ENCODE results near the gene PAX7.

PAX7 gene

DNA sequence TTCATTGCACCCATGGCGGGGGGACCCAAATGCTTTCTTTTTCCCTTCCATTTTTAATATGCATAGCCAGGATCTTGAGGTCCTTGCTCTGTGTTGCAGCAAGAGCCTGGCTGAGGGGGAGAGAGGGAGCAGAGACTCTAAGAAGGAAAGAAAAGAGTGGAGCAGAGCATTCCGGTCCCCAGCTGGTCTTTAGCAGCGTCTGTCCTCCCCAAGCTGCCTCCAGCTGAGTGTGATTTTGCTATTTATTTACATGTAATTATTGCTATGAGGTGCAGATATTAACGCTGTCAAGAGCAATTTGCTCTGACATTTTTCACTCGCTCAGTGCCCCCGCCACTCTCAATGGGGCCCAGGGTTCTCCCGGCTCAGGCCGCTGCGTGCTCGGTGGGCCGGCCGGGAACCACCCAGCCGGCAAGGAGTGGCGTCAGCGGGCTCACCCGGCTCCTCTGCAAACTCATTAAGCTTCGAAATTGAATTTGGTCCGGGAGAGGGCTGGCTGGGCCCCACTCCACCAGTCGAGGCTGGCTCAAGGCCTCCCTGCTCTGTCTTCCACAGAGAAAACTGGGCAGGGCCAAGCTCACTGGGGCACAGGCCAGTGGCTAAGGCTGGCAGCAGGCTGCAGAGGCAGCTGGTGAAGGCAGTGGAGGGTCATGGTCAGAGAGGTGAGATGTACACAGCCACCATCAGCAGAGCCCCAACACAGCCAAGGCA, 93.2 kb downstream of the PAX7 start:
- Histone ChIP-seq H3K4me3 (ENCODE audit: extremely low read depth, insufficient read depth, low read length, poor library complexity, severe bottlenecking) (no peak overlapping the region), H3K27ac (ENCODE audit: low read depth, low read length, severe bottlenecking) (no peak overlapping the region), H3K4me1 (ENCODE audit: control insufficient read depth, insufficient read depth, low read length, poor library complexity, severe bottlenecking) (no peaks in the 10 kb centered on the region), H3K36me3 (ENCODE audit: control insufficient read depth, insufficient read depth, low read length) (no peaks in the 10 kb centered on the region), H3K9me3 (ENCODE audit: control insufficient read depth, low read length) (no peaks in the 10 kb centered on the region)
- 63 to 66% methylated on average over 17 to 18 of the region's 19 CpGs for WGBS, 2 experiments (ENCODE audit: insufficient coverage in 2 of 2)

DNA sequence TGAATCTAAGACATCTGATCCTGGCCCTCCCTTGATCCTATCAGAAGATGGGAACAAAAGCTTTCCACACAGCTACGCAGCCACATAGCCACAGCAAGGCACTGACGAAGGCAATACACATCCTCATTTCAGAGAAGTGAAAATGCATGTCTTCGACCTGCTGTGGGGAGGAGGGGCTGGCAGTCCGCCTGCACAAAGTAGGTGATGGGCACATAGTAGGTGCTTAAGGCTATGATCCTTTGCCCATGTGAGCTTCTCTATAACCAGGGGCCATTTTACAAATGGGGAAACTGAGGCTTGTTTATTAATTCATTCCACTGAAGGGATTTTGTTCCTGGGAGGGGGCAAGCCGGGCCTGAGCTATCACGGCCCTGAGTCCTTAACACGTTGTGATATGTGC, 94.2 kb downstream of the PAX7 start:
- WGBS, 2 experiments (ENCODE audit: insufficient coverage in 2 of 2), result 52 to 74% methylated on average over 3 to 6 of the region's 7 CpGs
- Histone ChIP-seq H3K4me3 (ENCODE audit: extremely low read depth, insufficient read depth, low read length, poor library complexity, severe bottlenecking) (no peak overlapping the region), H3K4me1 (ENCODE audit: control insufficient read depth, insufficient read depth, low read length, poor library complexity, severe bottlenecking) (no peaks in the 10 kb centered on the region), H3K36me3 (ENCODE audit: control insufficient read depth, insufficient read depth, low read length) (no peaks in the 10 kb centered on the region), H3K27ac (ENCODE audit: low read depth, low read length, severe bottlenecking) (no peak overlapping the region), H3K9me3 (ENCODE audit: control insufficient read depth, low read length) (no peaks in the 10 kb centered on the region)

DNA sequence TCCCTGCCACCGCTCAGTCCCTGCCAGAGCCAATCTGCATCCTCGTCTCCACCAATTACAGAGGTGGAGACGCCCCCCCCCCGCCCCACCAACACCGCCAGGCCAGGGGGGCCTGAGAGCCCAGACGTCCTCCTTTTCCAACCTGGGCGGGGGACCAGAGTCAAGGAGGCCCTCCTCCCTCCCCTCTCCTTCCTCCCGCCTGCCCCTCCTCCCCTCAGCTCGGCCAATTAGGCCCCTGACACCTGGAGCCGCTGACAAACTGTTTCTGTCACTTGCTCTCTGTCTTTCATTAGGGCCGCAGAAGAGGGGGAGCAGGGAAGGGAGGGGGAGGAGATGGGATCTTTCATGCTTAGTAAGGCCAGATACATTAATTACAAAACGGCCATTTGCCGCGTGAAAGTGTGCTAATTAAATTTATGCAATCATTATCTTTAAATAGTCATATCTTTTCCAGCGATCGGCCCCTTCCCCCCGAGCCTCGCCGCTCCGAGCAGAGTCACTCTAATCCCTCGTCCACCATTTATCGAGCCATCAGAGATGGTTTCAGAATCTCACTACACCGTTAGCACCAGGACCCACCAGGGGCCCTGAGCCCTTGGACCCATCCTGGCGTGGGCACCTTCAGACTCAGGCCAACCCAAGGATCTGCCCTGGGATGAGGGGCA, 94.7 kb downstream of the PAX7 start:
- Histone ChIP-seq H3K27ac (ENCODE audit: low read depth, low read length, severe bottlenecking) (no peak overlapping the region), H3K4me1 (ENCODE audit: control insufficient read depth, insufficient read depth, low read length, poor library complexity, severe bottlenecking) (no peaks in the 10 kb centered on the region), H3K9me3 (ENCODE audit: control insufficient read depth, low read length) (no peaks in the 10 kb centered on the region), H3K36me3 (ENCODE audit: control insufficient read depth, insufficient read depth, low read length) (no peaks in the 10 kb centered on the region), H3K4me3 (ENCODE audit: extremely low read depth, insufficient read depth, low read length, poor library complexity, severe bottlenecking) (no peak overlapping the region)
- WGBS, 2 experiments (ENCODE audit: insufficient coverage in 2 of 2), result 53 to 70% methylated on average over 10 to 13 of the region's 24 CpGs

DNA sequence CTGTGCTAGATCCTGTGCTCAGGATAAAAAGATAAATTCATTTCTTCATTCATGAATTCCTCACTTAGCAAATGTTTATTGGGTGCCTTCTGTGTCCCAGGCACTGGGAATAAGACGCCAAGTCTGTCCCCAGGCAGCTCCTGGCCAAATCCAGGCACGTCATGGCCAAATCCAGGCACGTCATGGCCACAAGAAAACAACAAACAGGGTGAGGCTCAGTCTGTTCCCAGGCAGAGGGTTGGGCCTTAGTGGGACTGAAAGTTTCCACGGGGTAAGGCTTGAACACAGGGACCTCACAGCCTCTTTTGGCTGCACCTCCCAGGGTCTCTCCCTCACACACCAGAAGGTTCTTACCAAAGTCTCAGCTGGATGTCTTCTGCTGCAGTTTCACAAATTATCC, 95.7 kb downstream of the PAX7 start:
- Histone ChIP-seq H3K4me1 (ENCODE audit: control insufficient read depth, insufficient read depth, low read length, poor library complexity, severe bottlenecking) (peaks cover 5% of the 10 kb centered on the region), H3K4me3 (ENCODE audit: extremely low read depth, insufficient read depth, low read length, poor library complexity, severe bottlenecking) (no peak overlapping the region), H3K9me3 (ENCODE audit: control insufficient read depth, low read length) (no peaks in the 10 kb centered on the region), H3K36me3 (ENCODE audit: control insufficient read depth, insufficient read depth, low read length) (no peaks in the 10 kb centered on the region), H3K27ac (ENCODE audit: low read depth, low read length, severe bottlenecking) (no peak overlapping the region)
- WGBS, 2 experiments (ENCODE audit: insufficient coverage in 2 of 2), result 66 to 80% methylated on average over 4 of the region's 4 CpGs

DNA sequence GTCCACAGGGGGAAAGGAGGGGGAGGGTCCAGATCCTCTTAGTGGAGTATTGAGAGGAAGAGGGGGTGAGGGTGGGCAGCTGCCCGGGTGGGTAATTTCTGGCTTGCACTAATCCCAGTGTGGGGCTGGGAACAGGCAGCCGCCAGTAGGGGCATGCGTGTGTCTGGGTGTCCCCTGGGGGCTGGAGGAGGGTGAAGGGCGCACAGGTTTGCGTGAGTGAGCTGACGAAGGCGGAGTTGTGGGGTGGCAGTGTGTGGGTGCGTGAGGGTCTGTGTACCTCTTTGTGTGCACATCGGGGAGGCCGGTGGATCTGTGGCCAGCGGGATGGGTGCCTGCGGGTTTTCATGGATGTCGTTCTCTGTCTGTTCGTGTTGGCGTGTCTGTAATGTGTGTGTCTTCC, 97.3 kb downstream of the PAX7 start:
- 88 to 90% methylated on average over 8 to 15 of the region's 15 CpGs for WGBS, 2 experiments (ENCODE audit: insufficient coverage in 2 of 2)
- no peak overlapping the region for H3K4me3 ChIP-seq (ENCODE audit: extremely low read depth, insufficient read depth, low read length, poor library complexity, severe bottlenecking)
- H3K27ac ChIP-seq (ENCODE audit: low read depth, low read length, severe bottlenecking), result no peak overlapping the region
- H3K4me1 ChIP-seq (ENCODE audit: control insufficient read depth, insufficient read depth, low read length, poor library complexity, severe bottlenecking), result peaks cover 5% of the 10 kb centered on the region
- no peaks in the 10 kb centered on the region for H3K36me3 ChIP-seq (ENCODE audit: control insufficient read depth, insufficient read depth, low read length)
- no peaks in the 10 kb centered on the region for H3K9me3 ChIP-seq (ENCODE audit: control insufficient read depth, low read length)

DNA sequence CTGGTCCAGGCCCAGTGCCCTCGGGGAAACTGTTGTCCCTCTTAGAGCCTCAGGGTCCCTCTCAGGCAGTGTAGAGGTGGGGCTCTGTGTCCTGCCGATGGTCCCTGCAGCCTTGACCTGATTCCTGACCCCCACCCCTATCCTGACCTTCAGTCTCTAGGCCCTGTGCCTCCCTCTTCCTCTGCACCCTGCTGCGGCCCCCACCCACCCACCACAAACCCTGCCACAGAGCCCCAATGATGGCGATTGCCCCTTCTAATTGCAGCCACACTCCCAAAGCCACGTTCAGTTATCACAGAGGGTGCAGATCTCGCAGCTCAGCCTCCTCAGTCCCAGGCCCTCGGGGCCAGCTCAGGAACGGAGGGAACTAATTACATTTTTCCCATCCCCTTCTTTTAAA, 99.7 kb downstream of the PAX7 start:
- peaks cover 5% of the 10 kb centered on the region for H3K4me1 ChIP-seq (ENCODE audit: control insufficient read depth, insufficient read depth, low read length, poor library complexity, severe bottlenecking)
- WGBS, 2 experiments (ENCODE audit: insufficient coverage in 2 of 2), result 62 to 69% methylated on average over 2 to 6 of the region's 8 CpGs
- H3K4me3 ChIP-seq (ENCODE audit: extremely low read depth, insufficient read depth, low read length, poor library complexity, severe bottlenecking), result no peak overlapping the region
- H3K36me3 ChIP-seq (ENCODE audit: control insufficient read depth, insufficient read depth, low read length), result no peaks in the 10 kb centered on the region
- H3K27ac ChIP-seq (ENCODE audit: low read depth, low read length, severe bottlenecking), result no peak overlapping the region
- H3K9me3 ChIP-seq (ENCODE audit: control insufficient read depth, low read length), result no peaks in the 10 kb centered on the region

DNA sequence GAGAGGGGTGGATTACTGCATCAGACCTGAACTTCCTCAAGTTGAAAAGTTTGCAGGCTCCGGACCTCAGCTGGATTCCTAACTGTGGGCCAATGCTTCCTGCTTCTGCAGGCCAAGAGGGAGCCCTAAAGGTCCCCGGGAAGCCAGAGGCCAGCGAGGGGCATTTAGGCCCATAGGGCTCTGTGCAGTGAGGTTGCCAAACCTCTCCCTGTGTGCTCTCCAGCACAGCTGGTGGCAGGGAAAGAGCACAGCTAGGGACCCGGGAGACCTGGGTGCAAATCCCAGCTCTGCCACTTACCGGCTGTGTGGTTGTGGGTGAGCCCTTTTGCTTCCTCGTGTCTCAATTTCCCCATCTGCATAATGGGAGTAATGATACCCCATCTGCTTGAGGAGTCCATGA, 100.5 kb downstream of the PAX7 start:
- Histone ChIP-seq H3K36me3 (ENCODE audit: control insufficient read depth, insufficient read depth, low read length) (no peaks in the 10 kb centered on the region), H3K9me3 (ENCODE audit: control insufficient read depth, low read length) (no peaks in the 10 kb centered on the region), H3K4me3 (ENCODE audit: extremely low read depth, insufficient read depth, low read length, poor library complexity, severe bottlenecking) (no peak overlapping the region), H3K4me1 (ENCODE audit: control insufficient read depth, insufficient read depth, low read length, poor library complexity, severe bottlenecking) (peaks cover 5% of the 10 kb centered on the region), H3K27ac (ENCODE audit: low read depth, low read length, severe bottlenecking) (no peak overlapping the region)
- WGBS, 2 experiments (ENCODE audit: insufficient coverage in 2 of 2), result 65 to 68% methylated on average over 5 to 6 of the region's 6 CpGs

DNA sequence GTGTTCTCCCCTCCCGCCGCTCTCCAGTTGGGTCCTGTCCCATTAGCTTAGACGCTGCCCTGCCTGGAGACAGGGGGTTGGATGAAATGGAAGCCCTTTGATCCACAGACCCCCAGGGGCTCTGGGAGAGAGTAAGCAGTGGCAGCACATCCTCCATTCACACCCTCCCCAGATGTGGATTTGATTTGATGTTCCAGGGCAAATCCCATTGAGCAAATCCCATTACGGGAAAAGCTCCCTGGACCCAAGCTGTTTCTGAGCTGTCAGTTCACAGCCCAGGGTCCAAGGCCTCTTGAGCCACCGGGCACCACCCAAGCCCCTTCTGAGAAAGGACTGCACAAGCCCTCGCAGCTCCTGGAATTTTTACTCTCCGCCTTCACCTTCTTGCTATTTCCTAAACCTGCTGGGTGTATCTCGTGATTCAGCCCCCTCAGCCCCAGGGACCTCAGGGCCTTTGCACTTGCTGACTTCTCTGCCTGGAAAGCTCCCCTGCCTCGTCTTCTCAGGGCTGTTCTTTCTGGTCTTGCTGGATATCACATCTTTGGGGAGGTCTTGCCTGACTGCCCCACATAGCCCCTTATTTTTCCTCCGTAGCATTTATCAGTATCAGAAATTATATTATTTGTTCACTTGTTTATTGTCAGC, 101.1 kb downstream of the PAX7 start:
- whole genome bisulfite sequencing, 2 experiments (ENCODE audit: insufficient coverage in 2 of 2), result 82 to 92% methylated on average over 6 of the region's 10 CpGs
- Histone ChIP-seq H3K9me3 (ENCODE audit: control insufficient read depth, low read length) (no peaks in the 10 kb centered on the region), H3K4me1 (ENCODE audit: control insufficient read depth, insufficient read depth, low read length, poor library complexity, severe bottlenecking) (peaks cover 5% of the 10 kb centered on the region), H3K4me3 (ENCODE audit: extremely low read depth, insufficient read depth, low read length, poor library complexity, severe bottlenecking) (no peak overlapping the region), H3K36me3 (ENCODE audit: control insufficient read depth, insufficient read depth, low read length) (no peaks in the 10 kb centered on the region), H3K27ac (ENCODE audit: low read depth, low read length, severe bottlenecking) (no peak overlapping the region)

DNA sequence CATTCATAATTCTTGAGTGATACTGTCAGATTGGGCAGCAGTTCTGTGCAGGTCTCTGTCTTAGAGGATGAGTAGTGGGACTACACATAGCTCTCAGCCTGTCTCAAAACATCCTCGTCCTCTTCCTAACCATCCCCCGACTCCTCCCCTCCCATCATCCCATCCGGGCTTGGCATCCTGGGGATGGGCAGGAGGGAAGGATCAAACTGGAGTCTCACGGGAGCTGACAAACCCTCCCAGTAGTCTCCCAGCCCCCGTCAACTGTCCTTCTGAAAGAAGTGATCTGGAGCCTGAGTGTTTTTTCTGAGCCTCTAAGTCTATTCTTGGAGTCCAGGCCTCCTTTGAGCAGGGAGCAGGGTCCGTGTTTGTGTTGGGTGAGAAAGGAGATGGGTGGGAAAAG, 102.0 kb downstream of the PAX7 start:
- Histone ChIP-seq H3K36me3 (ENCODE audit: control insufficient read depth, insufficient read depth, low read length) (no peaks in the 10 kb centered on the region), H3K27ac (ENCODE audit: low read depth, low read length, severe bottlenecking) (no peak overlapping the region)
- WGBS, 2 experiments (ENCODE audit: insufficient coverage in 2 of 2), result 100% methylated on average over 1 of the region's 6 CpGs; no CpG with 5 or more reads in 1 of the 2 experiments

DNA sequence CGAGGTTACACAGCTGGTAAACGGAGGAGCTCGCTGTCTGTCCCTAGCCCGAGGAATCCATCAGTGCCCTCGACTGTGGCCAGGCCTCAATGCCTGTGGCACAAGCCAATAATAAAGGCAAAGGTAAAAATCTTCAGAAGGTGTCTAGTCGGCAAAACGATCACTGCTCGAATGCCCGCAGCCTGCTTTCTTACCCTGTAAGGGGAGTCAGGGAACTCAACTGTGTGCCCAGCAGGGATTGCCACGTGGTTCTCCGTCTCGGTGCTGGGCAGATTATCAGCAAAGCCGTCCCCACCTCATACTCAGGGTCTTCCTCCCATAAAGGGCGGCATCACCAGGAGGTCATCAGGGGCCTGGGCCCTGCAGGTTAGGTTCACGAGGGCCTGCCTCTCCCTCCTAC, 103.4 kb downstream of the PAX7 start:
- WGBS, 2 experiments (ENCODE audit: insufficient coverage in 2 of 2), result 79 to 80% methylated on average over 11 to 15 of the region's 15 CpGs
- H3K9me3 ChIP-seq (ENCODE audit: control insufficient read depth, low read length), result no peaks in the 10 kb centered on the region
- no peak overlapping the region for H3K27ac ChIP-seq (ENCODE audit: low read depth, low read length, severe bottlenecking)
- peaks cover 5% of the 10 kb centered on the region for H3K4me1 ChIP-seq (ENCODE audit: control insufficient read depth, insufficient read depth, low read length, poor library complexity, severe bottlenecking)
- H3K4me3 ChIP-seq (ENCODE audit: extremely low read depth, insufficient read depth, low read length, poor library complexity, severe bottlenecking), result no peak overlapping the region
- H3K36me3 ChIP-seq (ENCODE audit: control insufficient read depth, insufficient read depth, low read length), result no peaks in the 10 kb centered on the region

More for the DNA sequence above, 102.0 kb downstream of the PAX7 start:
- Histone ChIP-seq H3K9me3 (ENCODE audit: control insufficient read depth, low read length) (no peaks in the 10 kb centered on the region), H3K4me1 (ENCODE audit: control insufficient read depth, insufficient read depth, low read length, poor library complexity, severe bottlenecking) (peaks cover 5% of the 10 kb centered on the region), H3K4me3 (ENCODE audit: extremely low read depth, insufficient read depth, low read length, poor library complexity, severe bottlenecking) (no peak overlapping the region)
